ENCODE data around the gene CMTM4.

Gene CMTM4

DNA sequence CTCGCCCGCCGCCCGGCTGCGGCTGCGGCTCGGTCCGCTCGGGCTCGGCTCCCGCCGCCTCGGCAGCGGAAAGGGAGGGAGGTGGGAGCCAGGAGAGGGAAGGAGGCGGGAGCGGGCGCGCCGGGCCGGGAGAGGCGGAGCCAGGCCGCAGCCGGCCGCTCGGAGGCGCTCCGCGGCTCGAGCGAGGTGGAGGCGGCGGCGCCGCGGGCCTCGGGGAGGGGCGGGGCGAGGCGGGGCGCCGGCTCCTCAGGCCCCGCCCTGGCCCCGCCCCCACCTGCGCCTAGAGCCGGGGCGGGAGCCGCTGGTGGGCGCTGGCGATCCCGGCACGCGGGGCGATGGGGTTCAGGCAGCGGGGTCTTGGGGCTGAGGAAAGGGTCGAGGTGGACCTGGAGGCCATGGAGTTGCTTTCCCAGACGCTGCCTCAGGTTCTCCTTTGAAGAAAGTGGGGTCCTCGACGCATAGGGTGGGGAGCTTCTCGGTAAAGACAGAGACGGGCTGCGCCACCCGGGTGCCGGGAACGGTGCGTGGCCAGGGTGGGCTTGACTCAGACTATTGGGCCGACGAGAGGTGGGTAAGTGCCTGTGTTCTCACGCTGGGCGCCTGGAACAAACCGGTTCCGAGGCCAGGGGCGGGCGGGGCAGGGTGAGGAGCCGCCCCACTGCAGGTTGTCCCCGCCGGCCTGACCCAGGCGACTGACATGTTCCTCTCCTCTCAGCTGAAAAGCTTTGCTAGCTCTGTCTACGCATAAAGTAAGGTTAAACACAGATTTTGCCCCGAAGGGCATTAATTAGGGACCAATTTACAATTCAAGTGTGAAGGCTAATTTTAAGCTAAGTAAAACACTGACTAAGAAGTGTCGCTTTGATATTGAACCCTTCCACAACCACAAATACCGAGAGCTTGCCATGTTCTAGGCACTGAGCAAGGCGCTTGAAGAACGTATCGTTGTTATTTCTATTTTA lies at the start of gene CMTM4:
Gene CMTM4 (minus strand): TSS at position 75 of the 962 bp plus-strand sequence. CDS start 218 bp downstream, outside the sequence.
- DNase-seq (ENCODE audit: low spot score): peak; percentile 82

DNA sequence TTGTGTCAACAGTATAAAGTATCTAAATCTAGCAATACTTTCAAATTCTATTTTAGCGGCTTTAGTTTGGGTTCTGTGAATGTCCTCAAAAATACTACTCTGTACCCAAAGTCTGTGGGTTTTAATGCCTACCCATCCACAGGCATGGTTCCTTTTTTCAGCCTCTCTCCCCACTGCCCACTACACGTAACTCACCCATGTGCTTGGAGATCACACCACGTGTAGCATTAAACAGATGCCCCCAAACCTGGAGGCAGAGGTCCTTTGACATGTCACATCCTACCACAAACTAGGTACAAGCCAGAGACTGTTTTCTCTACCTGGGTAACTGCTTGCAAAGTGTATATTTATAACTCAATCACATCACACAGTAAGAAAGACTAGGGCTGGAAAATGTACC lies 49.5 kb upstream of the CMTM4 start:
- DNase-seq (ENCODE audit: low spot score): no peak

DNA sequence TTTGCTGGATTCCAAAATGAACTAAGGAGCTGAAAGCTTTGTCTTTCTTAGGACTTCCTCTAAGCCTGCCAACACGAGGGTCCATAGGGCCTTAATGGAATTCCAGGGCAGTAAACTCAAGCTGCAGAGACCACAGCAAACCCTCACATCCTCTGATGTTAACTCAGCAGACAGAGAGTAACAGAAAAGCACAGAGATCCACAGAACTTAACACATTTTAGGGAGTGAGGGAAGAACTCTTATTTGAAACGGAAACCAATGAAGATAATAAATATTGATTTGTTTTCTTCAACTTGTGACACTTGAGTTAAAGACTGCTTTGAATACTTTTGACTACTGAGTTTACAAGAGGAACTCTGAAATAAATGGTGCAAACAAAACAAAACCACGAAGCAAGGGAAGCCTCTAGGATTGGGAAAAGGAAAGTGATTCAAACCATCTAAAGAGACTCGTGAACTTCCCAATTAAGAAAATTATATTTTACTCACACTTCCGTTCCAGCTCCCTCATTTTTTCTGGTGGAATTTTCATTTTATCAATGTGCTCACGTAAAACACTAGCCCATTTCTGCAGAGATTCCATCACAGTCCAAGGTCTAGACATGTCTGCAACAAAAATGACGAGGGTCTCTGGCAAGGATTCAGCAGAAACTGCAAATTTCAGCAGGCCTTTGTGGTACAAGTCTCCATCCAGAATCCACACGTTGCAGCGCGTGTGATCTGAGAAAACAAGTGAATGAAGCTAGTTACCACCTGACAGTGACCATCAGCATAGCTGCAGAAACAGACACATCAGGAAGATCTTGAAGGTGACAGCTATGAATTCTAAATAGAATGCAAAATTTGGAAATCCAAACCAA lies 45.6 kb upstream of the CMTM4 start:
- DNase-seq (ENCODE audit: low spot score): no peak

DNA sequence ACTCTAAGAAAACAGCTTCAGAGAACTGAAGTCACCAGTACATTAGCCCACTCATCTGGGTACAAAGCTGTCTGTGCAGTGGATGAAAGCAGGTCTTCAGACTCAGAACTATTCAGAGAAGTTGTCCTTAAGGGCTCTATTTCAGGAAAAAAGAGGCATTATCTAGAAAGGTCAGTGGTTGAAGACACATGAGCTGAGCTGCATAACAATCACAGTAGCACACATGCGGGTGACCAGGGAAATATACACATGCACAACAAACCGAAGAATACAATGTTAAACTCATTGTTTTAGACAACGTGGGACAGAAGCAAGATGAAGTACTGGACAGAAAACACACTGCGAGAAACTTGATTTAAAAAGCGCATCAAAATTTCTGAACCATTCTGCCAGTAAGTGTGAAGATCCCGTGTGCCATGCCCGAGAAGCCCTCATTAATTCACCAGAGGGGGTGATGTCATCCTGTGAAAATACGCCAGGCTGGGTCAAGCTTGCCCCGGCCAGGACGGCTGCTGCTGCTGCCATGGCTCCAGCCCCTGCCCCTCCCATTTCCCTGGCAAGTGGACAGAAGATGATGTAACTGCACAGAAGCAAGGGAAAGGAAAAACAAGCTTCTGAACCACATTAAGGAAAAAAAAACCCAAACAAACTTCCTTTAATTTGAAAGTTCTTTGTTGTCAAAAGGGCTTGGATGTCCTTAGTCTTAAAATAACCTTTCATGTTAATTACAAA lies 44.8 kb upstream of the CMTM4 start:
- DNase-seq (ENCODE audit: low spot score): peak; percentile 15

DNA sequence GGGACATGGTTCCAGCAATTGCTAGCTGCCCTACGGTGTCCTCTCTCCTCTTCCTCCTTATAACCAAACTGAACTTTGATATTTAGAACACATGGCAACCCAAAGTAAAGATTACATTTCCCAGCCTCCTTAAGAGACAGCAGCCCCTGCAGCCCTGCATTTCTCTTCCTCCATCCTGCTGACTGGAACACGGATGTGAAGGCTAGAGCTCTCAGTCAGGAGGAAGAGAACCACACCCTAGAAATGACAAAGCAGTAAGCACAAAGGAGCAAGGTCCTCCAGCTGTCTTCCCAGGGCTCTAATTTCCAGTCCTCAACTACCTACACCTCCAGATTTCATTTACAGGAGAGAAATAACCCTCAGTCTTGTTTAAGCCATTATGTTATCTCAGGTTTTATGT lies 44.0 kb upstream of the CMTM4 start:
- no peak for DNase-seq (ENCODE audit: low spot score)

DNA sequence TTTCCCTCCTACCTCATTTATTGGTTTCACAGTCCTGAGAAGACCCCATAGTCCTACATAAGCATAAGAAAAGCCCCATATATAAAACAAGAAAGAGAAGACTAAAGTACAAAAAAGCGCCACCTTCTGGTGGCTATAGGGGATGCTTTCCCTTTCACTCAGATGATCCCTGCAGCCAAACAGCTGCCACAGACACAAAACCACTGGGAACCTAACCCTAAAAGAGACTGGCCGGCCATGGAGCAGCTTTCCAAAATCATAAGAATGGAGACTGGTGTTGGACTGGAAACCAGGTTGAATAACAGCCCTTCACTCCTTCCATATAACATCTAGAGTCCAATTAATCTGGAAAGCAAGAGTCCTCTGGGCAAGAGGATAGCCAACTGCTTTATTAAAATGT lies 43.5 kb upstream of the CMTM4 start:
- peak; percentile 57 for DNase-seq (ENCODE audit: low spot score)

DNA sequence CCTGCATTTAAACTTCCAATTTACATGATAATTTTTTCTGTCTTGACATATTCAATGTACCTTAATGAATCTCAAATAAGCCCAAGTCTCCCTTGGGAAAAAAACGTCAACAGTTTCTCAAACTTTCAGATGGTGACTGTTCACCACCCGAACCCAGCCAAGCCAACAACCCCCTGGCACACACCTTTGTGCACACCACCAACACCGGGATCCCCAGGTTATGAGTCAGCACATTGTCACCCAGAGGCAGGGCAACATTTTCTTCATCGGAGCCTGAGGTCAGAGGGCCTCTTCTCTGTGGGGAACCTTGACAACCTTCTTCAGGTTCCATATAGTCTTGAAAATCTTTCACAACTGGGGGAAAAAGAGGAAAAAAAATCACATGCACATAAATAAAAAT lies 39.3 kb upstream of the CMTM4 start:
- DNase-seq (ENCODE audit: low spot score): no peak

DNA sequence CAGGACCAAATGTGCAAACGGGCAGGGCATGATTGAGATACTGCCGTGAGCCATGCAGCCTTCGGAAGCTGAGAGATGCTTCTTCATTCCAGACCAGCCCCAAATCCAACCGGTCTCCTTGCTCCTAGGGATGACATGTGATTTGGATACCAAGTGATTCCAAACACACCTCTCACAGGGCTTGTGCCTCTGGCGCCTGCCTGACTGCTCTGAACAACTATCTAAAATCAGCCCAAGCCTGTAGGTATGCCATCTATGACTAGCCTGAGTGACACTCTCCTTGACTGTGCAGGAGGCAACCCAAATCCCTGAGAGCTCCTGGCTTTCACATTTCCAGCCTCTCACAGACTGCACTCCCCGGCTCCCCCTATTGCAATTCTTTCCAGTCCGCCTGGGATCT lies 34.6 kb upstream of the CMTM4 start:
- DNase-seq (ENCODE audit: low spot score): no peak

DNA sequence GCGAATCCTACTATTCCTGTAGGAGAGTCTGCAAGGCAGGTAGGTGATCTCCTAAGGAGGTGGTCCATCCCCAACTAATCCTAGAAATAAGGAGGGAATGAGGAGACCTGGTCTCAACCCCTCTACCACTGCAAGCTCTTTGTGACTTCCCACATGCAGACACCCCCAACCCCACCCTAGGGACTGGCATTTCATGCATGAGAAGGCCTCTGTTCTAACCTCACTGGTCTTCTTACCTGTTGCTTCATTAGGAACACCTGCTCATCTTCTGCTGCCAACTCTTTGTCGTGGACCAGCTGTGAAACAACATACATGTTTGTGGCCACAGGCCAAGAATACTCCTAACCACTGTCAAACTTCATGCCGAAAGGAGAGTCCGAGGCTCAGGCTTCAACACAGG lies 32.3 kb upstream of the CMTM4 start:
- DNase-seq (ENCODE audit: low spot score): no peak

DNA sequence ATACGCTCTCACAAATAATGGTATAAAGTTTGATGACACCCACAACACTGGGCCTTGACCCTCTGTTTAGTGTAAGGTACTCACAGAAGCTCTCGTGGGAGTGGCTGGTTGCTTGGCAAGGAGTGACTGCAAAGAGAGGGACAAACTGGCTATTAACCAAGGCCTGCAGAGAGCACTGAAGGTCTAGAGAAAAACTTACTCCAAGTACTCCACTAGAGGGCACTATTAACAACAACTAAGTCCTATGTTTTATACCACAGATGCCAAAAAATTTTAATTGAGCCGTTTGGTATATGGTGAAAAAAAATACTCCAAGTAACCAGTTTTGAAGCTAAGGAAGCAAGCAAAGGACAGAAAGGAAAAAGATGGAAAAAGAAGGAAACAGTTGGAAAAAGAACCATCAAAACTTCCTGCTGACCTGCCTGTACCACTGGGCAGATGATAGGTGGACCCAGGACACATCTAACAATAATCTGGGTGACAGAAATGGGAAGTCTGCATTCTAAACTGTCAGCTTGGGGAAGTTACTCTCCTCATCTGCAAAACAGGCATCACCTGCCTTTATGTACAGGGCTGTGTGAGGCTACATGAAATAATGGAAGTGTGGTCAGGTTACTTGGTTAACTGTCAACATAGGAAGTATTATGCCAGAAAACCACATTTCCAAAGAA lies 31.7 kb upstream of the CMTM4 start:
- peak; percentile 85 for DNase-seq (ENCODE audit: low spot score)

DNA sequence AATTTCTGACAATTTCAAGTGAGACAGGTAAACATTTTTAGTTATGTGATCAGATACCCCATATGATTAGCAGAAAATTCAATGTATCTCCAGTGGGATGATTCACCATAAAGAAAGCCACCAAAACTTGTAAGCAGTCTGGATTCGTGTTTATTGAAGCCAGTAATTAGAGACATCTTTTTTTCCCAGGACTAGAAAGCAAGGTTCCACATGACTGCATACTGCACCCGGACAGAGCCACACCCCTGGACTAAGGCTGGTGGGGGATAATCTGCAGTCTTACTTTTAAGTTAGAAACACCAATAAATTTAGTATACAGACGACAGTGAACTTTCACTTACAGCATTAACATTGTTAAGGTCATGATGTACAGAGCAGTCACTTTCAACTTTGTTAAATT lies 24.2 kb upstream of the CMTM4 start:
- no peak for DNase-seq (ENCODE audit: low spot score)

DNA sequence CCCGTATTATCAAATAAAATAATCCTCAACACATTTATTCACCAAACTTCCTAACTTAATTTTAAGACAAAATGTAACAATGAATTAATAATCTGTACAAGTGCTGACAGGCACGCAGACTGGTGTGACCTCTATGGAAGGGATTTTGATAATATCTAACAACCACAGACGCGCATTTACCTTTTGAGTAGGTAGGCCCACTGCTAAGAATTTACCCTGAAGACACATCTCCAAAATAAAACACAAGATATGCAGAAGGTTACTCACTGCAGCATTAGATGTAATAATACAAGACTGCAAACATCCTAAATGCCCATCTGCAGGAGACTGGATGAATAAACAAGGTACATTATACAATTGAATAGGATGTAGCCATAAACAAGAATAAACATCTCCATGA lies 22.7 kb upstream of the CMTM4 start:
- no peak for DNase-seq (ENCODE audit: low spot score)

DNA sequence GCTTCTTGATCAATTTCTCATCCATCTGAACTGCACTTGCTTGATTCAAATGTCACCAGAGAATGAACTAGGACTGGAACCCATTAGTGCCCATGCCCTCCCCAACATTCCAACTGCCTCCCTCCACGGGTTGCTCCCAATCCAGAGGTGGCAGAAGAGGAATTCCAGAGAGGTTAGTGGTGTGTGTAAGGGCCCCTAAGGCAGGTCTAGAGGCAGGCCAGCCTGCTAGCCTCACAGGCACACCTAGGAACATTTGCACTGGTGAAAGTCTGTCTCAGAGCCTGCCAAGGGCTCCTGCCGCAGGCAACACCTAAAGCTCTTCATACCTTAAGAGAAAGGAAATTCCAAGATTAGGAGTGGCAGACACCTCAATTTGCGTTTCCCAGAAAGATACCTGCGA lies 21.2 kb upstream of the CMTM4 start:
- DNase-seq (ENCODE audit: low spot score): no peak

DNA sequence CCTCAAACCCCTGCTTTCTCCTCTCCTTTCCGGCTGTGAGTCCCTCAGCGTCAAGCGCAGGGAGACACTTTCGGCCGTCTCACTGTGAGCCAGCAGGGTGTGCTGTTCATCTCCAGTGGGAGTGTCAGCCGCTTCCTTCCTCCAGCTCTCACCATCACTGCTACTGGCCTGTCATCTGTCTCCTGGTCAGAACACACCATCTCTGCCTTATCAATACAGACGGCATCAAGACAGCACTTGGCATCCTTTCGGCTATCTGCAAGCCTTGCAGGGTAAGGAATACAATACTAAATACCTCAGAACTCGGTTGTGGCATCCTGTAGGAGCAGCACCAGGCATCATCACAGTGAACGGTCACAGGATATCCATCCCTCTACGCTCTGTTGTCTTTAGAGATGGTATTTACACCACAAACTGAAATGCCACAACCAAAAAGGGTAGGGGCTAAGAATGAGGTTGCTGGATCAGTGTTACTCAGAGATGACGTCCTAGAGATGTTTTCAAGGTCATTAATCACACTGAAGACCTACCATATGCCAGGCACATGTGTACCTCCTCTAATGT lies 20.7 kb upstream of the CMTM4 start:
- no peak for DNase-seq (ENCODE audit: low spot score)

DNA sequence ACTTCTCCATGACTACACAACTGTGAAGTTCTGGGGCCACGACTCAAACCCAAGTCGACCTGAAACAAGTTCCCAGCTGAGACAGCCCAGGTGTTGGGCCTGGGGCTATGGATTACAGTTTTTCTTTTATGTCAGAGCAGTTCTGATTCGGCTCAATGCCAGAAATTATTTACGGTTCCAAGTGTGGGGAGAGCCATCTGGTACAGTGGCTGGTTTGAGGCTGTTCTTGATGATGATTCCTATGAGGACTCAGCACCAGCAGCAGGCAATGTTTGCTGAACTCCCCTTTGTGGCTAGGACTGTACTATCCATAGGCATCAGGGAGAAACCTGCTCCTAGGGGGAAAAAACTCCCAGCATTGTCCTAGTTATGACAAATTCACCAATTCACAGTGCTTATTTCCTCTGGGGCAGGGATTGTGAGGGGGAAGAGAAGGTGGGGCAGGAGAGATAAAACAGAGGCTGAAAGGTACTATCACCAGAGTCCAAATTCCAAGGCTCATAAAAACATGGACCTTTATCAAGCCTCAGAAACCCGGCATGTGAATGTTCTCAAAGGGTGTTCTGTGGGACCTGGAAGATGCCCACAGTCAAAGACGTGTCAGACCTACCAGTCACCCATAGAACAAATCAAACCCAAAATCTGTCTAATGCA lies 18.2 kb upstream of the CMTM4 start:
- no peak for DNase-seq (ENCODE audit: low spot score)

DNA sequence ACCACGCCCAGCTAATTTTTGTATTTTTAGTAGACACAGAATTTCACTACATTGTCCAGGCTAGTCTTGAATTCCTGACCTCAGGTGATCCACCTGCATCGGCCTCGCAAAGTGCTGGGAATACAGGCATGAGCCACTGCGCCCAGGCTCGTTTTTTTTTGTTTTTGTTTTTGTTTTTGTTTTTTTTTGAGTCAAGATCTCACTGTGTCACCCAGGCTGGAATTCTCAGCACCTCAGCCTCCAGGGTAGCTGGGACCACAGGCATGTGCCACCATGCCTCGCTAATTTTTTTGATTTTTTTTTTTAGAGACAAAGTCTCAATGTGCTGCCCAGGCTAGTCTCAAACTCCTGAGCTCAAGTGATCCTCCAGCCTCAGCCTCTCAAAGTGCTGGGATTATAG lies 17.5 kb upstream of the CMTM4 start:
- DNase-seq (ENCODE audit: low spot score): no peak

DNA sequence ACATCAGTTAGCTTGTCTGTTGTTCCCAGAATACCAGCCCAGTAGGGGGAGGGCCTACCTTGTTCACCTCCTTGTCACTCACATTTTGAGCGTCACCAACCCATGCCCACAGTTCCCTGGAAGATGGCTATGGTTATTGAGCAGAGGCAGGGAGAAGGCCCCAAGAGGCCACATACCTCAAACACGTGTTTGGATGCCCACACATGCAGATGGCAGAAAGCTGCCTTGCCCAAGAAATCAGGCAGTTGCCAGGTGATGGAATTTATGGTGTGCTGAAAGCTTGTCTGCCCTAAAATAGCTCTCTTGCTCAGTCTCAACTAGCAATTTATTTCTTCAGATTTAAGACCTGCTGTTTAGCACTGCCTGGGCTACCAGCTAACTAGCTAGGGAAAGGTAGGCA lies 16.5 kb upstream of the CMTM4 start:
- DNase-seq (ENCODE audit: low spot score): no peak

DNA sequence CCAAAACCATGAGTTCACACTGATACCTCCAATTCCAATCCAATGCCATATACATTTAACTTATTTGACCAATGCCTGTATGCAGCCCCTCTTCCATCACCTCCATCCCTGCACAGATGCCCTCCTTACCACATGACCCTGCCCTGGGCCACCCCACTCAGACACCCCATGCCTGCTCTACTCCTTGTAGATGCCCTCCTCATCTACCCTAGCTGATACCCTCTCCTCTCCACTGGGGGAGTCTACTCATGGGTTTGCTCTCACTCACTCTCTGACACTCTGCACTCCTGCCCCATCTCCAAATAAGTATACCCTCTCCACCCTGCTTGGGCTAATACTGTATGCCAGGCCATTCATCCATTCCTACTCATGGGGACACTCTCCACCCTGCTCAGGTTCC lies 16.0 kb upstream of the CMTM4 start:
- DNase-seq (ENCODE audit: low spot score): no peak

DNA sequence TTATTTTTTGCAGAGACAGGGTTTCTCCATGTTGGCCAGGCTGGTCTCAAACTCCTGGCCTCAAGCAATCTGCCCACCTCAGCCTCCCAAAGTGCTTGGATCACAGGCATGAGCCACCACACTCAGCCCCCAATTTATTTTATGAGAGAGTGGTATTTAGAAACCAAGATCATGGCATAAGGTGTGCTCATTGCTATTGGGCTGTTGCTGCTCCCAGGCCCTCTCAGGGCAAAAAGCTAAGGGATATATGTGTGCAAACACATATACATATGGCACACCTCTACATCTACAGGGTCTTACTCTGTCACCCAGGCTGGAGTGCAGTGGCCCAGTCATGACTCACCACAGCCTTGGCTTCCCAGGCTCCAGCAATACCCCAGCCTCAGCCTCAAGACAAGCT lies 15.0 kb upstream of the CMTM4 start:
- DNase-seq (ENCODE audit: low spot score): no peak

DNA sequence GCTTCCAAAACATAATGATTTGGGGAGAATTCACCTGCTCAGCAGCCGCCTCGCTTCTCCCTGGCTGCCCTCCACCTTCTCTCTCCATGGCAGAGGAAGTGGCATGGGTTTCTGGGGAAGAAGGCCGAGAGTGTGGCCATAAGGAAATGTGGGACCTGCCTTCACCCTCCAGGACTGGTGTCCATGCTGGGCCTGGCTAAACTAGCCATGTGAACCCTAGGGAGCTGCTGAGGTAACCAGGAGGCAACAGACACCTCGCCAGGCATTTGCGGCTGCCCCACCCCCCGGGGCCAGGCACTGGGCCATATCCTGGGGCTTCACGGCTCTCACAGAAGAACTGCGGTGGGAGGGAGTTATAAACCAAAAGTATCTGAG lies 9.9 kb upstream of the CMTM4 start:
- DNase-seq (ENCODE audit: low spot score): no peak

Measured in RKO (cell line).